ENCODE data around the gene HES4.

Gene HES4

DNA sequence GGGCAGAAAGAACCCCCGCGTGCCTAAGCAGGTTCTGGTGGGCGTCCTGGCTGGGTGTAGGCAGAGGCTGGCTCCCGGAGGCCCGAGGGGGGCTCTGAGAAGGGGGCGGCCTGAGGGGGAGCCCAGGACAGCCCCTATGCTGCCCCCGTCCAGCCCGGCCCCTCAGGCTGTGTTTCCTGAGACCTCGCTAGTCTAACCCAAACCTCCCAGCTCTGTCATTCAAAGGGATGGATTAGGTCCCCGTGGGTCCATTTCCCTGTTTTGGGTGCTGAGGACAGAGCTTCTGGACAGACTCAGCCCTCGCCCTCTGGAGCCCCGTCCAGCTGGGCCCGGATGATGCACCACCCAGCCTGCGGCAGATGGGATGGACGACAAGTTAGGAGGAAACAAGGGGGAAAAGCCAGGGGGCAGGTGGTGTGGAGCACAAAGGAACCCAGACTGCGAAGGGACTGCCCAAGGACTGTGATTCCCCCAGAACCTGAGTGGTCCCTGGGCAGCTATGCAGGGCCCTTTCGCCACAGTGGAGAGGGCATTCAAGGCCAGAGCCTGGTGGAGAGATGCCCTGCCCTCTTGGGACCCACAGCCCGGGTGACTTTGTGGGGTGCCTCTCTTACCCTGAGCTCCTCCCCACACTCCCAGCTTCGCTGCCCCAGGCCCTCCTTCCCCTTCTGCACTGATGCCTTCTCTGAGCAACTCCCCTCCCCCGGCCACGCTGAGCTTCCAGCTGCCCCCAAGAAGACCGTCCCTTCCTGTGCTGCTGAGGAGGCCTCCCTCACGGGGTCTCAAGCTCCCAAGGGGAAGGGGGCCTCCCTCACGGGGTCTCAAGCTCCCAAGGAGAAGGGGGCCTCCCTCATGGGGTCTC, 2.8 kb downstream of the HES4 start (continued):
- TF ChIP-seq, protein P1, sequence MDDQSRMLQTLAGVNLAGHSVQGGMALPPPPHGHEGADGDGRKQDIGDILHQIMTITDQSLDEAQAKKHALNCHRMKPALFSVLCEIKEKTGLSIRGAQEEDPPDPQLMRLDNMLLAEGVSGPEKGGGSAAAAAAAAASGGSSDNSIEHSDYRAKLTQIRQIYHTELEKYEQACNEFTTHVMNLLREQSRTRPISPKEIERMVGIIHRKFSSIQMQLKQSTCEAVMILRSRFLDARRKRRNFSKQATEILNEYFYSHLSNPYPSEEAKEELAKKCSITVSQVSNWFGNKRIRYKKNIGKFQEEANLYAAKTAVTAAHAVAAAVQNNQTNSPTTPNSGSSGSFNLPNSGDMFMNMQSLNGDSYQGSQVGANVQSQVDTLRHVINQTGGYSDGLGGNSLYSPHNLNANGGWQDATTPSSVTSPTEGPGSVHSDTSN (CRISPR knock-in tag; IDR thresholded peaks at IDR 0.05) = no peak
- TF ChIP-seq ZBTB44 (tag by site-specific recombination; IDR thresholded peaks at IDR 0.05) (0 out of 2 replicates have a peak, but pooled peaks have one; percentile 17), ZNF76 (tag by site-specific recombination; IDR thresholded peaks at IDR 0.05; ENCODE audit: borderline replicate concordance, low read depth) (0 out of 2 replicates have a peak, but pooled peaks have one; percentile 13), ZNF148 (tag by site-specific recombination; IDR thresholded peaks at IDR 0.05; ENCODE audit: borderline replicate concordance) (no peak), WT1 (tag by site-specific recombination; IDR thresholded peaks at IDR 0.05) (peak; percentile 13; the same call in 1 of the 2 replicates), AEBP2 (tag by site-specific recombination; IDR thresholded peaks at IDR 0.05; ENCODE audit: borderline replicate concordance) (no peak), OVOL3 (tag by site-specific recombination; IDR thresholded peaks at IDR 0.05) (0 out of 2 replicates have a peak, but pooled peaks have one; percentile 12), SP7 (tag by site-specific recombination; IDR thresholded peaks at IDR 0.05) (peak; percentile 14; the same call in 1 of the 2 replicates), ZNF501 (tag by site-specific recombination; IDR thresholded peaks at IDR 0.05) (peak; percentile 37; the same call in 1 of the 2 replicates), ZBTB7A (tag by site-specific recombination; IDR thresholded peaks at IDR 0.05; ENCODE audit: low read depth) (peak; percentile 61; the same call in 1 of the 2 replicates), ZNF423 (tag by site-specific recombination; IDR thresholded peaks at IDR 0.05) (0 out of 2 replicates have a peak, but pooled peaks have one; percentile 43), MEIS1 (CRISPR knock-in tag; IDR thresholded peaks at IDR 0.05; ENCODE audit: borderline replicate concordance) (no peak), ZBTB48 (tag by site-specific recombination; IDR thresholded peaks at IDR 0.05) (peak; percentile 93), ZNF239 (tag by site-specific recombination; IDR thresholded peaks at IDR 0.05) (no peak), IKZF3 (tag by site-specific recombination; IDR thresholded peaks at IDR 0.05) (peak; percentile 19; the same call in 1 of the 2 replicates)
- TF ChIP-seq, protein P2, sequence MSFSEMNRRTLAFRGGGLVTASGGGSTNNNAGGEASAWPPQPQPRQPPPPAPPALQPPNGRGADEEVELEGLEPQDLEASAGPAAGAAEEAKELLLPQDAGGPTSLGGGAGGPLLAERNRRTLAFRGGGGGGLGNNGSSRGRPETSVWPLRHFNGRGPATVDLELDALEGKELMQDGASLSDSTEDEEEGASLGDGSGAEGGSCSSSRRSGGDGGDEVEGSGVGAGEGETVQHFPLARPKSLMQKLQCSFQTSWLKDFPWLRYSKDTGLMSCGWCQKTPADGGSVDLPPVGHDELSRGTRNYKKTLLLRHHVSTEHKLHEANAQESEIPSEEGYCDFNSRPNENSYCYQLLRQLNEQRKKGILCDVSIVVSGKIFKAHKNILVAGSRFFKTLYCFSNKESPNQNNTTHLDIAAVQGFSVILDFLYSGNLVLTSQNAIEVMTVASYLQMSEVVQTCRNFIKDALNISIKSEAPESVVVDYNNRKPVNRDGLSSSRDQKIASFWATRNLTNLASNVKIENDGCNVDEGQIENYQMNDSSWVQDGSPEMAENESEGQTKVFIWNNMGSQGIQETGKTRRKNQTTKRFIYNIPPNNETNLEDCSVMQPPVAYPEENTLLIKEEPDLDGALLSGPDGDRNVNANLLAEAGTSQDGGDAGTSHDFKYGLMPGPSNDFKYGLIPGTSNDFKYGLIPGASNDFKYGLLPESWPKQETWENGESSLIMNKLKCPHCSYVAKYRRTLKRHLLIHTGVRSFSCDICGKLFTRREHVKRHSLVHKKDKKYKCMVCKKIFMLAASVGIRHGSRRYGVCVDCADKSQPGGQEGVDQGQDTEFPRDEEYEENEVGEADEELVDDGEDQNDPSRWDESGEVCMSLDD (tag by site-specific recombination; IDR thresholded peaks at IDR 0.05) = peak; percentile 79
- TF ChIP-seq, protein P3, sequence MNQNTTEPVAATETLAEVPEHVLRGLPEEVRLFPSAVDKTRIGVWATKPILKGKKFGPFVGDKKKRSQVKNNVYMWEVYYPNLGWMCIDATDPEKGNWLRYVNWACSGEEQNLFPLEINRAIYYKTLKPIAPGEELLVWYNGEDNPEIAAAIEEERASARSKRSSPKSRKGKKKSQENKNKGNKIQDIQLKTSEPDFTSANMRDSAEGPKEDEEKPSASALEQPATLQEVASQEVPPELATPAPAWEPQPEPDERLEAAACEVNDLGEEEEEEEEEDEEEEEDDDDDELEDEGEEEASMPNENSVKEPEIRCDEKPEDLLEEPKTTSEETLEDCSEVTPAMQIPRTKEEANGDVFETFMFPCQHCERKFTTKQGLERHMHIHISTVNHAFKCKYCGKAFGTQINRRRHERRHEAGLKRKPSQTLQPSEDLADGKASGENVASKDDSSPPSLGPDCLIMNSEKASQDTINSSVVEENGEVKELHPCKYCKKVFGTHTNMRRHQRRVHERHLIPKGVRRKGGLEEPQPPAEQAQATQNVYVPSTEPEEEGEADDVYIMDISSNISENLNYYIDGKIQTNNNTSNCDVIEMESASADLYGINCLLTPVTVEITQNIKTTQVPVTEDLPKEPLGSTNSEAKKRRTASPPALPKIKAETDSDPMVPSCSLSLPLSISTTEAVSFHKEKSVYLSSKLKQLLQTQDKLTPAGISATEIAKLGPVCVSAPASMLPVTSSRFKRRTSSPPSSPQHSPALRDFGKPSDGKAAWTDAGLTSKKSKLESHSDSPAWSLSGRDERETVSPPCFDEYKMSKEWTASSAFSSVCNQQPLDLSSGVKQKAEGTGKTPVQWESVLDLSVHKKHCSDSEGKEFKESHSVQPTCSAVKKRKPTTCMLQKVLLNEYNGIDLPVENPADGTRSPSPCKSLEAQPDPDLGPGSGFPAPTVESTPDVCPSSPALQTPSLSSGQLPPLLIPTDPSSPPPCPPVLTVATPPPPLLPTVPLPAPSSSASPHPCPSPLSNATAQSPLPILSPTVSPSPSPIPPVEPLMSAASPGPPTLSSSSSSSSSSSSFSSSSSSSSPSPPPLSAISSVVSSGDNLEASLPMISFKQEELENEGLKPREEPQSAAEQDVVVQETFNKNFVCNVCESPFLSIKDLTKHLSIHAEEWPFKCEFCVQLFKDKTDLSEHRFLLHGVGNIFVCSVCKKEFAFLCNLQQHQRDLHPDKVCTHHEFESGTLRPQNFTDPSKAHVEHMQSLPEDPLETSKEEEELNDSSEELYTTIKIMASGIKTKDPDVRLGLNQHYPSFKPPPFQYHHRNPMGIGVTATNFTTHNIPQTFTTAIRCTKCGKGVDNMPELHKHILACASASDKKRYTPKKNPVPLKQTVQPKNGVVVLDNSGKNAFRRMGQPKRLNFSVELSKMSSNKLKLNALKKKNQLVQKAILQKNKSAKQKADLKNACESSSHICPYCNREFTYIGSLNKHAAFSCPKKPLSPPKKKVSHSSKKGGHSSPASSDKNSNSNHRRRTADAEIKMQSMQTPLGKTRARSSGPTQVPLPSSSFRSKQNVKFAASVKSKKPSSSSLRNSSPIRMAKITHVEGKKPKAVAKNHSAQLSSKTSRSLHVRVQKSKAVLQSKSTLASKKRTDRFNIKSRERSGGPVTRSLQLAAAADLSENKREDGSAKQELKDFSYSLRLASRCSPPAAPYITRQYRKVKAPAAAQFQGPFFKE (tag by site-specific recombination; IDR thresholded peaks at IDR 0.05; ENCODE audit: borderline replicate concordance) = no peak
- TF ChIP-seq, protein P4, sequence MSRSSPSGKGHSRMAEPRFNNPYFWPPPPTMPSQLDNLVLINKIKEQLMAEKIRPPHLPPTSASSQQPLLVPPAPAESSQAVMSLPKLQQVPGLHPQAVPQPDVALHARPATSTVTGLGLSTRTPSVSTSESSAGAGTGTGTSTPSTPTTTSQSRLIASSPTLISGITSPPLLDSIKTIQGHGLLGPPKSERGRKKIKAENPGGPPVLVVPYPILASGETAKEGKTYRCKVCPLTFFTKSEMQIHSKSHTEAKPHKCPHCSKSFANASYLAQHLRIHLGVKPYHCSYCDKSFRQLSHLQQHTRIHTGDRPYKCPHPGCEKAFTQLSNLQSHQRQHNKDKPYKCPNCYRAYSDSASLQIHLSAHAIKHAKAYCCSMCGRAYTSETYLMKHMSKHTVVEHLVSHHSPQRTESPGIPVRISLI (tag by site-specific recombination; IDR thresholded peaks at IDR 0.05) = no peak

All from HEK293 (cell line).